Cardiac fibroblast (primary cell): ENCODE data around the gene LRRN2.

Source experiments
- DNase-seq, 2 donors: peaks; one replicate each; pipeline versions ENCODE4 v3.0.0 to v3.0.0-alpha.2; 2010; ENCODE audit warnings: low read depth in 2 of 2
- H3K4me3 ChIP-seq, 2 donors: replicated peaks in 1 of 2; 1 replicate in 1 of 2; 2 replicates in 1 of 2; pipeline ENCODE4 v1.5.1; 2011; ENCODE audit warnings: low read depth in 2 of 2, low read length in 2 of 2, mild to moderate bottlenecking in 2 of 2, moderate library complexity in 1 of 2
- TF ChIP-seq, protein P1 (sequence below): IDR thresholded peaks from one replicate; pipeline ENCODE4 v1.5.1; 2011; ENCODE audit warnings: low read depth, mild to moderate bottlenecking, low read length, inconsistent platforms

The LRRN2 gene

GRCh38 chr1:204702552-204703267 lies 17.2 kb upstream of the LRRN2 start:
- no peak overlapping the region for H3K4me3 ChIP-seq
- DNase-seq: no peak
- TF ChIP-seq, protein P1, sequence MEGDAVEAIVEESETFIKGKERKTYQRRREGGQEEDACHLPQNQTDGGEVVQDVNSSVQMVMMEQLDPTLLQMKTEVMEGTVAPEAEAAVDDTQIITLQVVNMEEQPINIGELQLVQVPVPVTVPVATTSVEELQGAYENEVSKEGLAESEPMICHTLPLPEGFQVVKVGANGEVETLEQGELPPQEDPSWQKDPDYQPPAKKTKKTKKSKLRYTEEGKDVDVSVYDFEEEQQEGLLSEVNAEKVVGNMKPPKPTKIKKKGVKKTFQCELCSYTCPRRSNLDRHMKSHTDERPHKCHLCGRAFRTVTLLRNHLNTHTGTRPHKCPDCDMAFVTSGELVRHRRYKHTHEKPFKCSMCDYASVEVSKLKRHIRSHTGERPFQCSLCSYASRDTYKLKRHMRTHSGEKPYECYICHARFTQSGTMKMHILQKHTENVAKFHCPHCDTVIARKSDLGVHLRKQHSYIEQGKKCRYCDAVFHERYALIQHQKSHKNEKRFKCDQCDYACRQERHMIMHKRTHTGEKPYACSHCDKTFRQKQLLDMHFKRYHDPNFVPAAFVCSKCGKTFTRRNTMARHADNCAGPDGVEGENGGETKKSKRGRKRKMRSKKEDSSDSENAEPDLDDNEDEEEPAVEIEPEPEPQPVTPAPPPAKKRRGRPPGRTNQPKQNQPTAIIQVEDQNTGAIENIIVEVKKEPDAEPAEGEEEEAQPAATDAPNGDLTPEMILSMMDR: no peak

GRCh38 chr1:204701229-204701628 lies 15.7 kb upstream of the LRRN2 start:
- TF ChIP-seq, protein P1: no peak
- no peak for DNase-seq
- no peak overlapping the region for H3K4me3 ChIP-seq

GRCh38 chr1:204697893-204698292 lies 12.4 kb upstream of the LRRN2 start:
- TF ChIP-seq, protein P1: no peak

DNA sequence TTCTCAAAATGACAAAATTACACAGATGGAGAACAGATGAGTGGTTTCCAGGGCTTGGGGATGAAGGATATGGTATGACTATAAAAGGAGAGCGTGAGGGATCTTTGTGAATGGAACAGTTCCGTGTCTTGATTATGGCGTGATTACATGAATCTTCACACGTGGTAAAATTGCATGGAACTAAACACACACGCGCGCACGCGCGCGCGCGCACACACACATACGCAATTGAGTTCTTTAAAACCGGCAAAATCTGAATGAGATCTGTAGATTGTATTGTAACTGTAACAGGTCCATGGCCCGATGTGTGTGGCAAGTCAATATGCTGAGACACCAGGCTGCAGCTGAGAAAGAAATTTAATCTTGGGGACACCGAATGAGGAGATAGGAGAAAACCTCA lies 11.1 kb upstream of the LRRN2 start:
- no peak for DNase-seq
- TF ChIP-seq, protein P1: no peak
- no peak overlapping the region for H3K4me3 ChIP-seq

More at GRCh38 chr1:204697893-204698292, 12.4 kb upstream of the LRRN2 start:
- DNase-seq: no peak
- no peak overlapping the region for H3K4me3 ChIP-seq

GRCh38 chr1:204695692-204696091 lies 10.2 kb upstream of the LRRN2 start:
- TF ChIP-seq, protein P1: no peak
- no peak overlapping the region for H3K4me3 ChIP-seq
- DNase-seq: no peak

- DNase-seq: no peak
- H3K4me3 ChIP-seq: no peak overlapping the region
- TF ChIP-seq, protein P1: no peak
Measured at GRCh38 chr1:204694145-204694544, 8.6 kb upstream of the LRRN2 start.
